Neural crest cell (in vitro differentiated cells): ENCODE measurements around the gene SDK1. TPM values are rescaled to one million over a fixed set of nuclear protein-coding genes. Genes with fewer than 3 reads are reported as not detected.

Experiments
- DNase-seq: peaks from one replicate; pipeline ENCODE4 v3.0.0; 2021; ENCODE audit warnings: low read depth, mixed read lengths, low spot score
- H3K27ac Mint-ChIP-seq: one replicate; pipeline ENCODE4 v1.8.0; 2021; ENCODE audit warnings: mild to moderate bottlenecking, mixed read lengths; ENCODE audit not compliant: unreplicated experiment
- H3K27me3 Mint-ChIP-seq: 2 replicates; pipeline ENCODE4 v1.8.0; 2021; ENCODE audit warnings: low read depth, mild to moderate bottlenecking, mixed read lengths
- H3K36me3 Mint-ChIP-seq: 2 replicates; pipeline ENCODE4 v1.8.0; 2021; ENCODE audit warnings: low read depth, mild to moderate bottlenecking, mixed read lengths
- H3K4me1 Mint-ChIP-seq: 2 replicates; pipeline ENCODE4 v1.8.0; 2021; ENCODE audit warnings: mixed read lengths
- H3K4me3 Mint-ChIP-seq: one replicate; pipeline ENCODE4 v1.8.0; 2021; ENCODE audit warnings: mild to moderate bottlenecking, mixed read lengths
- H3K9me3 Mint-ChIP-seq: 2 replicates; pipeline ENCODE4 v1.8.0; 2021; ENCODE audit warnings: mixed read lengths
- CTCF ChIP-seq: fragments of 200-600 bp; sonication (generic); conservative IDR thresholded peaks from 2 replicates; pipeline ENCODE4 v1.5.0; 2021; ENCODE audit warnings: antibody characterized with exemption, mild to moderate bottlenecking
- total RNA-seq: library from RNA; stranded (reverse); gene quantifications from 2 replicates; pipeline ENCODE4 v1.2.1, GENCODE V29; 2021

Gene SDK1
- total RNA-seq, 1 donor from 2014 or later: 11.6 TPM

- H3K27ac Mint-ChIP-seq: no peak overlapping the region
Observed at GRCh38 chr7:3725155-3726059, 424.4 kb downstream of the SDK1 start.

GRCh38 chr7:3730276-3730675, 429.2 kb downstream of the SDK1 start:
- no peak for TF ChIP-seq CTCF
- Mint-ChIP-seq H3K4me1 (no peaks in the 10 kb centered on the region), H3K27me3 (no peaks in the 10 kb centered on the region), H3K4me3 (no peak overlapping the region), H3K36me3 (peaks cover 4% of the 10 kb centered on the region), H3K27ac (no peak overlapping the region), H3K9me3 (no peaks in the 10 kb centered on the region)
- no peak for DNase-seq

More at GRCh38 chr7:3725155-3726059, 424.4 kb downstream of the SDK1 start:
- no peak for TF ChIP-seq CTCF
- Mint-ChIP-seq H3K4me1 (peaks cover 3% of the 10 kb centered on the region), H3K4me3 (no peak overlapping the region), H3K9me3 (peaks cover under 1% of the 10 kb centered on the region), H3K36me3 (peaks cover 3% of the 10 kb centered on the region), H3K27me3 (no peaks in the 10 kb centered on the region)
- no peak for DNase-seq

GRCh38 chr7:3732395-3733005, 431.4 kb downstream of the SDK1 start:
- no peak overlapping the region for H3K27ac Mint-ChIP-seq
- peaks cover 4% of the 10 kb centered on the region for H3K36me3 Mint-ChIP-seq
- H3K9me3 Mint-ChIP-seq: no peaks in the 10 kb centered on the region
- no peaks in the 10 kb centered on the region for H3K4me1 Mint-ChIP-seq
- no peak overlapping the region for H3K4me3 Mint-ChIP-seq
- TF ChIP-seq CTCF: no peak
- no peaks in the 10 kb centered on the region for H3K27me3 Mint-ChIP-seq
- DNase-seq: no peak

GRCh38 chr7:3733541-3734140, 432.6 kb downstream of the SDK1 start:
- H3K27ac Mint-ChIP-seq: peak overlapping the region; percentile 13
- no peak for DNase-seq
- peaks cover 10% of the 10 kb centered on the region for H3K36me3 Mint-ChIP-seq
- H3K4me1 Mint-ChIP-seq: no peaks in the 10 kb centered on the region
- no peak for TF ChIP-seq CTCF
- no peaks in the 10 kb centered on the region for H3K27me3 Mint-ChIP-seq
- H3K9me3 Mint-ChIP-seq: peaks cover 5% of the 10 kb centered on the region
- no peak overlapping the region for H3K4me3 Mint-ChIP-seq

GRCh38 chr7:3738964-3739363, 437.9 kb downstream of the SDK1 start:
- H3K4me1 Mint-ChIP-seq: no peaks in the 10 kb centered on the region
- DNase-seq: no peak
- H3K27ac Mint-ChIP-seq: no peak overlapping the region
- H3K9me3 Mint-ChIP-seq: peaks cover 8% of the 10 kb centered on the region
- no peaks in the 10 kb centered on the region for H3K27me3 Mint-ChIP-seq
- no peak for TF ChIP-seq CTCF
- peaks cover 8% of the 10 kb centered on the region for H3K36me3 Mint-ChIP-seq
- H3K4me3 Mint-ChIP-seq: no peak overlapping the region
